ENCODE measurements around the gene C6orf132. TPM values are rescaled to one million over a fixed set of nuclear protein-coding genes. Genes with fewer than 3 reads are reported as not detected.
"Not testable (repeated sequence)": the region's sequence is repeated elsewhere in the genome, so short reads cannot be mapped to it uniquely, and the experiment has no call there.

Gene C6orf132
- total RNA-seq, 2 experiments from 2014 or later: 0.02 TPM; not detected in 1

- Mint-ChIP-seq H3K27ac (no peak overlapping the region), H3K9me3 (no peaks in the 10 kb centered on the region), H3K4me1 (no peaks in the 10 kb centered on the region), H3K36me3 (ENCODE audit: low read depth) (no peaks in the 10 kb centered on the region), H3K27me3 (peaks cover 8% of the 10 kb centered on the region), H3K4me3 (no peak overlapping the region)
- CTCF ChIA-PET: interaction anchor here (1.1 kb wide), 1 partner anchor 375 kb away, joined by 3 read pairs; the partner anchor contains the start of gene FRS3
- DNase-seq: no peak
- POLR2A ChIA-PET: no interaction called here
Observed at GRCh38 chr6:42154461-42155209, 12.2 kb upstream of the C6orf132 start.

DNA sequence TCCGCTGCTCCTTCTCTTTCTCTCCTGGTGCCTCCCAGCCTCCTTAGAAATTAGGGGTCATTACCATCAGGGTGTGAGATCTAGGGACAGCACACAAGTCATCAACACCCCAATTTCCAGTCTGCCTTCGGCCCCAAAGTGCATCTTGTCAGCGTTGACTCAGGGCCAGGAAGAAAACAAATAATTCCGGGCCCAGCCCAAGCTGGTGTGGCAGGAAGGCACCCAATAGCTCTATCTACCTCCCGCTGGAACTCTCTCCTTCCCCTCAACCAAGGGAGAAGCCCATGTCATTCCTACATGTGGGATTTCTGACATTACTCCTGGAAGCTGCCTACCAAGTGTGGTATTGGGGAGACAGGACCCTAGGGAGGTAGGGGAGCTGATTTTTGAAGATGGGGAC is 11.5 kb upstream of the C6orf132 start:
- H3K36me3 Mint-ChIP-seq (ENCODE audit: low read depth): no peaks in the 10 kb centered on the region
- CTCF ChIA-PET: interaction anchor here (1.0 to 1.1 kb wide), 2 partner anchors 49 to 374 kb away, joined by 3 read pairs; partner anchors contain the start of gene FRS3
- H3K4me1 Mint-ChIP-seq: no peaks in the 10 kb centered on the region
- H3K9me3 Mint-ChIP-seq: no peaks in the 10 kb centered on the region
- no peak overlapping the region for H3K27ac Mint-ChIP-seq
- DNase-seq: no peak
- peaks cover 8% of the 10 kb centered on the region for H3K27me3 Mint-ChIP-seq
- no peak overlapping the region for H3K4me3 Mint-ChIP-seq
- POLR2A ChIA-PET: no interaction called here

- POLR2A ChIA-PET; H3K9me3 Mint-ChIP-seq; H3K4me1 Mint-ChIP-seq; H3K27ac Mint-ChIP-seq; H3K4me3 Mint-ChIP-seq; DNase-seq; H3K27me3 Mint-ChIP-seq; H3K36me3 Mint-ChIP-seq (ENCODE audit: low read depth): not testable (repeated sequence)
- CTCF ChIA-PET: interaction anchor here (1.0 kb wide), 1 partner anchor 48 kb away, joined by 3 read pairs; no protein-coding TSS in a partner anchor
Observed at GRCh38 chr6:42152528-42153213, 10.3 kb upstream of the C6orf132 start.

DNA sequence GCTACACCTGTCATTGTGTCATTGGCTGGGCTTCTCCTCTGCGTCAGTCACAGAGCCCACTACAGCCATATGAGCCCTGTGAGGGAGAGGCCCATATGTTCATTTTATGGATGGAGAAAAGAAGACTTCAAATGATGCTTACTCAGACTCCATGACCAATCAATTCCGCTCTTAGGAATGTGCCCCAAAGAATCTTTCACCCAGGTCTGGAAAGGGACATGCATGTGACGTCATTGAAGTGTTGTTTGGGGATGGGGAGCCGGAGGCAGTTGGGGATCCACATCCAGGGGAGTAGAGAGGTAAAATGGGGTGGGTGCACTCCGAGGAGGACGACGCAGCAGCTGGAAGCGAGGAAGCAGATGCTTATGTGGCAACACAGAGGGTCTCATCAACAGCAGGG is 9.6 kb upstream of the C6orf132 start:
- peaks cover 6% of the 10 kb centered on the region for H3K27me3 Mint-ChIP-seq
- H3K9me3 Mint-ChIP-seq: no peaks in the 10 kb centered on the region
- ChIA-PET POLR2A (interaction anchor here (0.6 kb wide), 1 partner anchor 256 kb away, joined by 3 read pairs; no protein-coding TSS in a partner anchor), CTCF (interaction anchor here (0.6 to 1.9 kb wide), 3 partner anchors 15 to 848 kb away, joined by 3 to 8 read pairs (median 5); no protein-coding TSS in a partner anchor)
- no peak for DNase-seq
- no peak overlapping the region for H3K4me3 Mint-ChIP-seq
- no peaks in the 10 kb centered on the region for H3K36me3 Mint-ChIP-seq (ENCODE audit: low read depth)
- no peaks in the 10 kb centered on the region for H3K4me1 Mint-ChIP-seq
- H3K27ac Mint-ChIP-seq: no peak overlapping the region

DNA sequence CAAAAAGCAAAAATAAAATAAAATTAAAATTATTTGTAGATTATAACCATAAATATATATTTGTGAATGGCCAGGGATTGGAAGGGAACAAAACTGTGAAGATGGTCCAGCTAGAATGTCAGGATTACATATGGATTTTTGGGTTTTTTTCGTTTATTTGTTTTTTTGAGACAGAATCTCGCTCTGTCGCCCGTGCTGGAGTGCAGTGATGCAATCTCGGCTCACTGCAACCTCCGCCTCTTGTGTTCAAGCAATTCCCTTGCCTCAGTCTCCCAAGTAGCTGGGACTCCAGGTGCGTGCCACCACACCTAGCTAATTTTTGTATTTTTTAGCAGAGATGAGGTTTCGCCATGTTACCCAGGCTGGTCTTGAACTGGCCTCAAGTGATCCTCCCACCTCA is 7.8 kb upstream of the C6orf132 start:
- Mint-ChIP-seq H3K36me3 (ENCODE audit: low read depth) (no peaks in the 10 kb centered on the region), H3K4me3 (no peak overlapping the region), H3K9me3 (no peaks in the 10 kb centered on the region), H3K27me3 (peaks cover 6% of the 10 kb centered on the region), H3K27ac (no peak overlapping the region), H3K4me1 (no peaks in the 10 kb centered on the region)
- no peak for DNase-seq
- ChIA-PET POLR2A (no interaction called here), CTCF (interaction anchor here (1.9 kb wide), 1 partner anchor 13 kb away, joined by 8 read pairs; no protein-coding TSS in a partner anchor)

- H3K36me3 Mint-ChIP-seq (ENCODE audit: low read depth): no peaks in the 10 kb centered on the region
- CTCF ChIA-PET: interaction anchor here (1.2 to 2.0 kb wide), 3 partner anchors 18 to 361 kb away, joined by 3 to 6 read pairs (median 4); partner anchors contain the start of gene TOMM6
Observed at GRCh38 chr6:42148058-42148457, 5.6 kb upstream of the C6orf132 start.

GRCh38 chr6:42147138-42147562 is 4.7 kb upstream of the C6orf132 start:
- peaks cover 15% of the 10 kb centered on the region for H3K27me3 Mint-ChIP-seq
- ChIA-PET POLR2A (no interaction called here), CTCF (interaction anchor here (0.6 to 2.0 kb wide), 2 partner anchors 360 to 442 kb away, joined by 5 to 6 read pairs; partner anchors contain the start of gene TOMM6)
- peaks cover 5% of the 10 kb centered on the region for H3K4me1 Mint-ChIP-seq
- no peak for DNase-seq
- no peaks in the 10 kb centered on the region for H3K9me3 Mint-ChIP-seq
- H3K36me3 Mint-ChIP-seq (ENCODE audit: low read depth): no peaks in the 10 kb centered on the region
- no peak overlapping the region for H3K4me3 Mint-ChIP-seq
- no peak overlapping the region for H3K27ac Mint-ChIP-seq

More at GRCh38 chr6:42148058-42148457, 5.6 kb upstream of the C6orf132 start:
- POLR2A ChIA-PET: no interaction called here
- no peaks in the 10 kb centered on the region for H3K9me3 Mint-ChIP-seq
- peaks cover 1% of the 10 kb centered on the region for H3K4me1 Mint-ChIP-seq
- H3K27ac Mint-ChIP-seq: no peak overlapping the region
- no peak overlapping the region for H3K4me3 Mint-ChIP-seq
- H3K27me3 Mint-ChIP-seq: peaks cover 10% of the 10 kb centered on the region
- no peak for DNase-seq

GRCh38 chr6:42141603-42142117 is 760 bp downstream of the C6orf132 start:
- Mint-ChIP-seq H3K4me3 (no peak overlapping the region), H3K36me3 (ENCODE audit: low read depth) (no peaks in the 10 kb centered on the region), H3K27me3 (peaks cover 33% of the 10 kb centered on the region), H3K9me3 (no peaks in the 10 kb centered on the region), H3K4me1 (peaks cover 9% of the 10 kb centered on the region), H3K27ac (no peak overlapping the region)
- CTCF ChIA-PET: no interaction called here
- DNase-seq: no peak
- POLR2A ChIA-PET: no interaction called here

- ChIA-PET POLR2A (no interaction called here), CTCF (interaction anchor here (0.6 to 1.0 kb wide), 2 partner anchors 37 to 364 kb away, joined by 3 to 4 read pairs; no protein-coding TSS in a partner anchor)
Observed at GRCh38 chr6:42140756-42141602, 1.4 kb downstream of the C6orf132 start.

DNA sequence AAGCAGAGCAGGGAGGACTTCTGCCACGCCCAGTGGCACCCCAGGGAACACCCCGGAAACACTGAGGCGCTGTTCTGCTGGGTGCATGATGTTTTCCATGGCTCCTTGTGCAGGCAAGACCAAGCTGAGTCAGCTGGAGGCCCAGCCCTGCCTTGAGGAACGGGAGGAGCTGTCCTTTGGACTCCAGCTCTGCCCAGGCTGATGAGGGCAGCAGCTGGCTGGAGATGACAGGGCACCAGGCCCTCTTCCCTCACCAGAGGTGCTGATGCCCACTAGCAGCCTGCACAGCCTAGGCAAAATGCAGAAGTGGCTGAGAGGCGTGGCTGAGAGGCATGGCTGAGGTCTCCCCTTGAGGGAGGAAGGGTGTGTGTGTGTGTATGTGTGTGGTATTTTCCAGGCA is 2.4 kb downstream of the C6orf132 start:
- POLR2A ChIA-PET: no interaction called here
- Mint-ChIP-seq H3K4me1 (peaks cover 12% of the 10 kb centered on the region), H3K27ac (no peak overlapping the region), H3K9me3 (no peaks in the 10 kb centered on the region), H3K36me3 (ENCODE audit: low read depth) (no peaks in the 10 kb centered on the region), H3K4me3 (no peak overlapping the region), H3K27me3 (peaks cover 33% of the 10 kb centered on the region)
- CTCF ChIA-PET: interaction anchor here (1.0 to 1.3 kb wide), 2 partner anchors 16 to 36 kb away, joined by 3 read pairs; no protein-coding TSS in a partner anchor
- DNase-seq: no peak

More at GRCh38 chr6:42140756-42141602, 1.4 kb downstream of the C6orf132 start:
- peaks cover 12% of the 10 kb centered on the region for H3K4me1 Mint-ChIP-seq
- DNase-seq: no peak
- no peak overlapping the region for H3K4me3 Mint-ChIP-seq
- peaks cover 33% of the 10 kb centered on the region for H3K27me3 Mint-ChIP-seq
- H3K36me3 Mint-ChIP-seq (ENCODE audit: low read depth): no peaks in the 10 kb centered on the region
- H3K27ac Mint-ChIP-seq: no peak overlapping the region
- H3K9me3 Mint-ChIP-seq: no peaks in the 10 kb centered on the region

DNA sequence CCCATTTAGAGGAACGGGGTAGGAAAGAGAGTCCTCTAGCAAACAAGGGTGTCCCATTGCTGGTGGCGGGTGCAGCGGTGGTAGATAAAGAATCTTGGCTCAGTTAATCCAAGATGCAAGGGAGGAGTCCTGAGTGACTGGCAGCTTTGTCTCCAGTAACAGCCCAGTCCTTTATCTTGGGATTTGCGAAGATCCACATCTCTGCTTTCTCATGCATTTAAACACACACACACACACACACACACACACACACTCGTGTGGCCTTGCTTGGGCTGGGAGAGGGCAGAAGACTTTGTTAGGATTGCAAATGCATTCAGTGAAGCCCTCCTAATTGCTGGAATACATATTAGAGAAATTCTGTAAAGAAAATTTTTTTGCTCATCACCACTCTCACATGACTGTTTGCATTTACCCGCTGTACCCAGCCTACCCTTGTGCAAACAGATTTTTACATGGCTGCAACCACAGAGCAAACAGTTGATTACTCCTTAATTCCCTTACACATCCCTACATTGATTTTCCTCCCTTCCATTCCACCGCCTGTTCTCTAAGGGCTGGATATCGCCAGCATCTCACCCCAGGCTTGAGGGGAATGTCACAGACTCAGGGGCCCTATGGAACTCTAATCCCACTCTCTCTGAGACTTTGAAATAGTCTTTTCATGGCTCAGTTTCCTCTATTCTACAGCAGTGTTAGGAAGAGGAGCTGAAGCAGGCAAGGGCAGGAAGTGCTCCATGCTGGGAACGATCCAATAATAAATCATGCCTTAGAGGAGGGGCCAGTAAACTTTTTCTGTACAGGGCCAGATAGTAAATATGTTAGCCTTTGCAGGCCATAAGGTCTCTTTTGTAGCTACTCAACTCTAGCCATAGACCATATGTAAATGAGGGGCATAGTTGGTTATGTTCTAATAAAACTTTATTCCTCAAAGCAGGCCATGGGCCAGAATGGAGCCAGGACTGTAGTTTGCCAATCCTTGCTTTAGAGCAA is 3.5 kb downstream of the C6orf132 start:
- Mint-ChIP-seq H3K4me1 (peaks cover 12% of the 10 kb centered on the region), H3K36me3 (ENCODE audit: low read depth) (no peaks in the 10 kb centered on the region), H3K9me3 (no peaks in the 10 kb centered on the region), H3K27me3 (peaks cover 33% of the 10 kb centered on the region), H3K4me3 (no peak overlapping the region), H3K27ac (no peak overlapping the region)
- no peak for DNase-seq
- POLR2A ChIA-PET: no interaction called here
- CTCF ChIA-PET: interaction anchor here (0.6 to 1.3 kb wide), 2 partner anchors 15 to 313 kb away, joined by 3 read pairs; partner anchors contain the start of gene TRERF1

All from activated CD4-positive, alpha-beta T cell treated with anti-CD3 and anti-CD28 coated beads, Interleukin-2, amount 10 ng/mL, durations not matched to agents 7 days and 5 days (primary cell).